Progenitor cell of endocrine pancreas (in vitro differentiated cells): Measurements from ENCODE around the gene ANKRD62. TPM values are rescaled to one million over a fixed set of nuclear protein-coding genes. Genes with fewer than 3 reads are reported as not detected.

Experiments used
- DNase-seq: peaks from one replicate; pipeline ENCODE4 v3.0.0; 2021; ENCODE audit warnings: low spot score; ENCODE audit not compliant: unreplicated experiment
- H3K27ac Mint-ChIP-seq: 2 replicates; pipeline ENCODE4 v1.8.0; 2021; ENCODE audit warnings: mild to moderate bottlenecking, moderate library complexity, mixed read lengths
- H3K27me3 Mint-ChIP-seq: 2 replicates; pipeline ENCODE4 v1.8.0; 2021; ENCODE audit warnings: mixed read lengths
- H3K36me3 Mint-ChIP-seq: 2 replicates; pipeline ENCODE4 v1.8.0; 2022; ENCODE audit warnings: mixed read lengths; ENCODE audit not compliant: insufficient read depth
- H3K4me1 Mint-ChIP-seq: 2 replicates; pipeline ENCODE4 v1.8.0; 2021; ENCODE audit warnings: low read depth, mixed read lengths
- H3K4me3 Mint-ChIP-seq: 2 replicates; pipeline ENCODE4 v1.8.0; 2021; ENCODE audit warnings: low read depth, mild to moderate bottlenecking, moderate library complexity, mixed read lengths
- H3K9me3 Mint-ChIP-seq: 2 replicates; pipeline ENCODE4 v1.8.0; 2021; ENCODE audit warnings: low read depth, mixed read lengths
- total RNA-seq: library from RNA; stranded (reverse); gene quantifications from 2 replicates; pipeline ENCODE4 v1.2.1, GENCODE V29; 2021
- TF ChIP-seq, protein P1 (sequence below): fragments of 200-600 bp; sonication (generic); IDR thresholded peaks from one replicate; pipeline ENCODE4 v1.5.0; 2021; ENCODE audit warnings: antibody characterized with exemption, mild to moderate bottlenecking; ENCODE audit not compliant: unreplicated experiment

Gene ANKRD62
- total RNA-seq, 1 donor from 2014 or later, result not detected

DNA sequence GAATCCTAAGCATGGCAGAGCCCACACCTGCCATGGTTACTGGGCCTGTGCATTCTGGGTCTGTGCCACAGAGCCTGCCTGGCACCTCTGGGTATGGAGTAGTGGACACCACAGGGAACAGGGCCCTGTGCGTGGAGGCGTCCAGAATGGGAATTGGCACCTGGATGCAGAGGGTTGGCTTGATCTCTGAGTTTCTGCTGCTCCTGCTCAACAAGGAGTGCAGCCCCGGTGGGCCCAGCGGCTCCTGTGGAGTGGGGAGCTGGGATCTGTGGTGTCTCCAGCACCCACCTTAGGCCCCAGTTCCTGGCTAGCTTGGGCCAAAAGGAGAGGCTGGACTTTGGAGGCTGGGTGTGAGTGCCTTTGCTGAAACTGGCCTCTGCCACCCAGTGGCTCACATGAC is 7.9 kb upstream of the ANKRD62 start:
- TF ChIP-seq, protein P1, sequence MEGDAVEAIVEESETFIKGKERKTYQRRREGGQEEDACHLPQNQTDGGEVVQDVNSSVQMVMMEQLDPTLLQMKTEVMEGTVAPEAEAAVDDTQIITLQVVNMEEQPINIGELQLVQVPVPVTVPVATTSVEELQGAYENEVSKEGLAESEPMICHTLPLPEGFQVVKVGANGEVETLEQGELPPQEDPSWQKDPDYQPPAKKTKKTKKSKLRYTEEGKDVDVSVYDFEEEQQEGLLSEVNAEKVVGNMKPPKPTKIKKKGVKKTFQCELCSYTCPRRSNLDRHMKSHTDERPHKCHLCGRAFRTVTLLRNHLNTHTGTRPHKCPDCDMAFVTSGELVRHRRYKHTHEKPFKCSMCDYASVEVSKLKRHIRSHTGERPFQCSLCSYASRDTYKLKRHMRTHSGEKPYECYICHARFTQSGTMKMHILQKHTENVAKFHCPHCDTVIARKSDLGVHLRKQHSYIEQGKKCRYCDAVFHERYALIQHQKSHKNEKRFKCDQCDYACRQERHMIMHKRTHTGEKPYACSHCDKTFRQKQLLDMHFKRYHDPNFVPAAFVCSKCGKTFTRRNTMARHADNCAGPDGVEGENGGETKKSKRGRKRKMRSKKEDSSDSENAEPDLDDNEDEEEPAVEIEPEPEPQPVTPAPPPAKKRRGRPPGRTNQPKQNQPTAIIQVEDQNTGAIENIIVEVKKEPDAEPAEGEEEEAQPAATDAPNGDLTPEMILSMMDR, result no peak
- Mint-ChIP-seq H3K4me3 (no peak overlapping the region), H3K4me1 (no peaks in the 10 kb centered on the region), H3K27ac (no peak overlapping the region), H3K27me3 (peaks cover 17% of the 10 kb centered on the region), H3K9me3 (no peaks in the 10 kb centered on the region), H3K36me3 (no peaks in the 10 kb centered on the region)
- no peak for DNase-seq

- Mint-ChIP-seq H3K27me3 (peaks cover 17% of the 10 kb centered on the region), H3K27ac (no peak overlapping the region), H3K4me1 (no peaks in the 10 kb centered on the region), H3K4me3 (no peak overlapping the region), H3K36me3 (no peaks in the 10 kb centered on the region), H3K9me3 (no peaks in the 10 kb centered on the region)
- TF ChIP-seq, protein P1, result no peak
- no peak for DNase-seq
Measured at GRCh38 chr18:12086249-12086648, 7.4 kb upstream of the ANKRD62 start.

DNA sequence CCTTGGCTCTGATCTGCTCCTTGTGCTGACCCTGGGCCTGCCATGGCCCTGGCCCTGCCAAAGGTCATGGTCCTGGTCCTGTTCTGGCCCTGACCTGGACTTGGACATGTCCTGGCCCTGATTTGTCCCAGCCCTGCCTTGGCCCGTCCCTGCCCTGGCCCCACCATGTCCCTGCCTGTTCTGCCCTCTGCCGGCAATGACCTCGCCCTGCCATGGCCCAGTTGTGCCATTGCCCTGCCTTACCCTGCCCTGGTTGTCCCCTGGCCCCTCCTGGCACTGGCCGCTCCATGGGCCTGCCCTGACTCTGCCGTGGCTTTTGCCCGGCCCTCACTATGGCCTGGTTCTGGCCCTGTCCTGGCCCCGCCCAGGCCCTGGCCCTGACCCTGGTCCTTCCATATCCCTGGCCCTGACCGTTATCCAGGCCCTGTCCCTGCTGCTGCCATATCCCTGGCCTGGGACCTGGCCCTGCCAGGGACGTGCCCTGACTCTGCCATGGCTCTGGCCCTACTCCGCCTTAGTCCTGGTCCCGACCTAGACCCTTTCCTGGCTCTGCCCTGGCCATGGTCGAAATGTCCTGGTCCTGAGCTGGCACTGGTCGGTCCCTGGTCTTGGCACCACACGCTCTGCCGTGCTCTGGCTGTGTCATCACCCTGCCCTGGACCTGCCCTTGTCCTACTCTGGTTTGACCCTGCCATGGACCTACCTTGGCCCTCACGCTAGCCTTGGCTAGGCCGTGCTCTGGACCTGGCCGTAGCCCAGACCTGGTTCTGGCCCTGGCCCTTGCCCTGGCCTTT is 6.8 kb upstream of the ANKRD62 start:
- TF ChIP-seq, protein P1, result no peak
- H3K36me3 Mint-ChIP-seq, result no peaks in the 10 kb centered on the region
- no peak for DNase-seq
- H3K27ac Mint-ChIP-seq, result no peak overlapping the region
- H3K9me3 Mint-ChIP-seq, result no peaks in the 10 kb centered on the region
- H3K27me3 Mint-ChIP-seq, result peaks cover 17% of the 10 kb centered on the region
- H3K4me3 Mint-ChIP-seq, result no peak overlapping the region
- H3K4me1 Mint-ChIP-seq, result no peaks in the 10 kb centered on the region

GRCh38 chr18:12087471-12088025 is 6.1 kb upstream of the ANKRD62 start:
- Mint-ChIP-seq H3K9me3 (no peaks in the 10 kb centered on the region), H3K27ac (no peak overlapping the region), H3K27me3 (peaks cover 12% of the 10 kb centered on the region), H3K36me3 (no peaks in the 10 kb centered on the region), H3K4me3 (no peak overlapping the region), H3K4me1 (no peaks in the 10 kb centered on the region)
- TF ChIP-seq, protein P1, result no peak
- no peak for DNase-seq

GRCh38 chr18:12088096-12088495 is 5.5 kb upstream of the ANKRD62 start:
- Mint-ChIP-seq H3K27ac (no peak overlapping the region), H3K36me3 (no peaks in the 10 kb centered on the region), H3K4me3 (no peak overlapping the region), H3K27me3 (peaks cover 9% of the 10 kb centered on the region), H3K4me1 (no peaks in the 10 kb centered on the region), H3K9me3 (no peaks in the 10 kb centered on the region)
- no peak for DNase-seq
- TF ChIP-seq, protein P1, result no peak
